ENCODE data around the gene TOM1L2. TPM values are rescaled to one million over a fixed set of nuclear protein-coding genes. Genes with fewer than 3 reads are reported as not detected.

Gene TOM1L2
- total RNA-seq, 8 experiments from 2014 or later: 21.0 to 61.1 (median 36.0) TPM

DNA sequence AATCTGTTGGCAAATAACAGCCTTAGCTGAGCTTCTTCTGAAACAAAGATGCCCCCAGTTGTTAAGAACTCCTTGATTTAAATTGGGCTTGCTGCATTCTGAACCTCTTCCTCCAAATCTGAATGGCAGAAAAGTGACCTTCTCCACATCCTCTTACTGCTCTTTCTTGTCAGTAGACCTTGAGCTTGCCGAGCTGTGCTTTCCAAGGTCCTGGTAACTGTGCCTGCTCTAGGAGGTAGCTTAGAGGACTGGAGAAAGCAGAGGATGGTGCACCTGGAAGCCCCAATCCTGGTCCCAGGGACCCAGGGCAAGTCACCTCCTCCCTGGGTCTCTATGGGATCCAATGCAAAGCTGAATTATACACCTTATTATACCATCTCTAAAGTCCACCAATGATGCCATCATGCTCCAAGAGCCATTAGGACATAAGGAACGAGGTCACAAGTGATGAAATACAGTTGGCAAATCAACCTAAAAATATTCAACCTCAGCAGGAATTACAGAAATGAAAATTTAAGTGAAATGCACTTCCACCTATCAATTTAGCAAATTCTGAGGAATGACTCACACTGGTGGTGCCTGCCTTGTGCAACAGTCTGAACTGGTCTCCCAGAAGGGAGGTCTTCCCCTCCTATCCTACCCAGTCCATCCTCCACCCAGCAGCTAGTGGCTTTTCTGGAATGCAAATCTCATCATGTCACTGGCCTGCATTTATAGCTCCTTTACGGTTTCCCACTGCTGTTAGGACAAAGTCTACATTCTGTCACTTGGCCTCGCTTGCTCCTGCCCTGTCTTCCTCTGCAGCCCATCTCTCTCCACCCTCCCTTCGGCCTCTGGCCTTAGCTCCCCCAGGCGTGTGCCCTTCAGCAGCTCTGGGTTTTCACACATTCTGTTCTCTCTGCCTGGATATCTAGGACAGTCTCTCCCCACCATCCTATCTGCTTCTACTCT lies 36.6 kb downstream of the TOM1L2 start:
- WGBS, 10 experiments: 0 to 82% (median 57%) methylated on average over 1 to 6 of the region's 6 CpGs; no CpG with 5 or more reads in 2 of the 10 experiments
- in situ Hi-C loops (cut with MboI; ENCODE audit: low pct_unique_long_range_greater_than_20kb in 2 of 9, low sequenced_read_pairs in 9 of 9, unreplicated experiment in 9 of 9): no loop called here
- peak in 7 of 8 experiments; percentile 7 to 92 (median 44) for ATAC-seq (replicated peaks in 6 of 8)
- no peak overlapping the region for H3K4me3 ChIP-seq
- peaks cover 56 to 79% of the 10 kb centered on the region in 2 donors for H3K4me1 ChIP-seq (replicated peaks in 1 of 2)
- peak overlapping the region; percentile 51 to 91 for H3K27ac ChIP-seq

DNA sequence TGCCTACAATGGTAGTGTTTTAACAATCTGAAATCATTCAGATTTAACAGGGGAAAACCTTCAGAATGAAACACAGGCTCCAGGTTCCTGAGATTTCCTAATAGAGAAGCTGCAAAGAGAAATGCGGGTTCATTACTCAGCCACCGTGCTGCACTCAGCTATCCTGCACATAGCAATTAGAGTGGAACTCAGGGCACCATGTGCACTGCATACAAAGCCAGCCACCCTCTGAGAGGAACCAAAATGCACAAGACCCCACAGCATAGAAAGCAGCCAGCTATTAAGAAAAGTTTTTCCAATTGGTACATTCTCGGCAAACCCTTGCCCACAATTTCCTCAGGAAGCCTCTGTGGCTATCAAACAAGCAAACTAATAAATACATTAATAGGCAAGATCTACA lies 37.4 kb downstream of the TOM1L2 start:
- in situ Hi-C loops (cut with MboI; ENCODE audit: low pct_unique_long_range_greater_than_20kb in 2 of 9, low sequenced_read_pairs in 9 of 9, unreplicated experiment in 9 of 9): no loop called here
- Histone ChIP-seq H3K27ac (peak overlapping the region; percentile 17 to 59), H3K4me3 (no peak overlapping the region), H3K4me1 (replicated peaks in 1 of 2) (peaks cover 51 to 76% of the 10 kb centered on the region in 2 donors)
- WGBS, 10 experiments: 70 to 100% (median 83%) methylated on average over 1 to 3 of the region's 3 CpGs; no CpG with 5 or more reads in 2 of the 10 experiments
- no peak for ATAC-seq (replicated peaks in 6 of 8)

DNA sequence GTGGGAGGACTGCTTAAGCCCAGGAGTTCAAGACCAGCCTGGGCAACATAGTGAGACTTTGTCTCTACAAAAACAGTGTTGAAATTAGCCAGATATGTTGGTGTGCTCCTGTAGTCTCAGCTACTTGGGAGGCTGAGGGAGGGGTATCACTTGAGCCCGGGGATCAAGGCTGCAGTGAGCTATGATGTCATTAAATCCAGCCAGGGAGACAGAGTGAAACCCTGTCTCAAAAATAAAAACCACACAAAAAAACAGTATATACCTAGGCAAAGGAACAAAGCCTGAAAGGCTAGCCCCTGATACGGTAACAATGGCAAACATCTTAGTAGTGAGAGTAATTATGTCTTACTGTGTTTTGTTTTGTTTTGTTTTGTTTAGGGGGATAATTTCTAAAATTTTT lies 38.0 kb downstream of the TOM1L2 start:
- Histone ChIP-seq H3K4me3 (no peak overlapping the region), H3K4me1 (replicated peaks in 1 of 2) (peaks cover 57 to 81% of the 10 kb centered on the region in 2 donors), H3K27ac (no peak overlapping the region)
- no peak for ATAC-seq (replicated peaks in 6 of 8)
- WGBS, 10 experiments: 56 to 100% (median 90%) methylated on average over 1 to 2 of the region's 2 CpGs; no CpG with 5 or more reads in 4 of the 10 experiments
- in situ Hi-C loops (cut with MboI; ENCODE audit: low pct_unique_long_range_greater_than_20kb in 2 of 9, low sequenced_read_pairs in 9 of 9, unreplicated experiment in 9 of 9): no loop called here

DNA sequence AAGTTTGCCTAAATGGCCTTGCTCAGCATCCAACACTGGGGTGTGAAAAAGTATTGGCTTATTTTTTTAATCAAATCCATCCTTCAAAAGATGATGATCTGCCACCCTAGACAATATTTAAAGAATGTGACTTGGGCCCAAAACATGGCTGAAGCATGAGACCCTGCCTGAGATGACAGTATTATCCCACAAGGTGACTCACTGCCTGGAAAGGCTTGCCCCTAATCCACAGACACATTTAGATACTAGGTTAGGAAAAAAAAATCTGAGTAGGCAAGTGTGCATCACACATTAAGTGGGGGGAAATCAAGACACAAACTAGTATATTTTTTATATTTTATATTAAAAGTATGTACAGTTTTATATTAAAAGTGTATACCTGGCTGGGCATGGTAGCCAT lies 38.4 kb downstream of the TOM1L2 start:
- peaks cover 57 to 81% of the 10 kb centered on the region in 2 donors for H3K4me1 ChIP-seq (replicated peaks in 1 of 2)

DNA sequence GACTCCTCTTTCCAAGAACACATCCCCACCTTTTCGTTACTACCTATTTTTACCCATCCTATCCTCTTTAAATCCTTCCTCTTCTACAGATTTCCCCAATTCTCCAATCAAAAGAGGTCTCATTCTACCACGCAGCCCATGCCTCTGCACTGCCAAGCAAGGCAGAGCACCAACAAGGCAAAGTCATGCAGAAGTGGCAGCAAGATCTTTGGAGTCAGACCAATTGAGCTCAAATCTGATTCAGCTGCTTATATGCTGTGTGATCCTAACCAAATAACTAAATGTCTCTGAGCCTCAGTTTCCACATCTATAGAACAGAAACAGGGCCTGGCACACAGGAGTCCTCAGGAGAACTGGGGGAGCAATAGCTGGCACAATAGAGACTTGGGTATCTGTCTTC lies 41.0 kb downstream of the TOM1L2 start:
- in situ Hi-C loops (cut with MboI; ENCODE audit: low pct_unique_long_range_greater_than_20kb in 2 of 9, low sequenced_read_pairs in 9 of 9, unreplicated experiment in 9 of 9): no loop called here
- H3K27ac ChIP-seq: no peak overlapping the region
- WGBS, 10 experiments: 74 to 100% (median 95%) methylated on average over 1 to 2 of the region's 2 CpGs
- no peak for ATAC-seq (replicated peaks in 6 of 8)
- H3K4me1 ChIP-seq (replicated peaks in 1 of 2): peaks cover 46 to 78% of the 10 kb centered on the region in 2 donors
- no peak overlapping the region for H3K4me3 ChIP-seq

More for the DNA sequence above, 38.4 kb downstream of the TOM1L2 start:
- no peak for ATAC-seq (replicated peaks in 6 of 8)
- H3K27ac ChIP-seq: no peak overlapping the region
- H3K4me3 ChIP-seq: no peak overlapping the region
- in situ Hi-C loops (cut with MboI; ENCODE audit: low pct_unique_long_range_greater_than_20kb in 2 of 9, low sequenced_read_pairs in 9 of 9, unreplicated experiment in 9 of 9): no loop called here

DNA sequence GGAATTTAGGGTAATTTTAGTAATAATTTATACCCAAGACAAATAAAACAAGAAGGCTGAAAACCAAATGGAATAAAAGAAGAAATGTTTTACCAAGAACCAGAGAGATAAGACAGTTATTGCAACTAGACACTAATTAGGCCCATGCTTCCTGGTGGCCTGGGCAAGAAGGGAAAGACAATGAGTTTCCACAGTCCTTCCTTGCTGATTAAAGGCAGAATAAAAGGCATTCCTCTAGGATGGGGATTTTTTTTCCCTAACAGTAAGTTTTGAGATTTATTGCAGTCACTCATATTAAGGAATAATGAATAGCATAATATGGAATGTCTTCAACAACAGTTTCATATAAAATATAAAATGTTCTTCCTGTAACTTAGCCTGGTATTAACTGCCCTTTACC lies 41.5 kb downstream of the TOM1L2 start:
- no peak overlapping the region for H3K4me3 ChIP-seq
- no peak overlapping the region for H3K27ac ChIP-seq
- H3K4me1 ChIP-seq (replicated peaks in 1 of 2): peaks cover 41 to 75% of the 10 kb centered on the region in 2 donors
- in situ Hi-C loops (cut with MboI; ENCODE audit: low pct_unique_long_range_greater_than_20kb in 2 of 9, low sequenced_read_pairs in 9 of 9, unreplicated experiment in 9 of 9): no loop called here
- no peak for ATAC-seq (replicated peaks in 6 of 8)

DNA sequence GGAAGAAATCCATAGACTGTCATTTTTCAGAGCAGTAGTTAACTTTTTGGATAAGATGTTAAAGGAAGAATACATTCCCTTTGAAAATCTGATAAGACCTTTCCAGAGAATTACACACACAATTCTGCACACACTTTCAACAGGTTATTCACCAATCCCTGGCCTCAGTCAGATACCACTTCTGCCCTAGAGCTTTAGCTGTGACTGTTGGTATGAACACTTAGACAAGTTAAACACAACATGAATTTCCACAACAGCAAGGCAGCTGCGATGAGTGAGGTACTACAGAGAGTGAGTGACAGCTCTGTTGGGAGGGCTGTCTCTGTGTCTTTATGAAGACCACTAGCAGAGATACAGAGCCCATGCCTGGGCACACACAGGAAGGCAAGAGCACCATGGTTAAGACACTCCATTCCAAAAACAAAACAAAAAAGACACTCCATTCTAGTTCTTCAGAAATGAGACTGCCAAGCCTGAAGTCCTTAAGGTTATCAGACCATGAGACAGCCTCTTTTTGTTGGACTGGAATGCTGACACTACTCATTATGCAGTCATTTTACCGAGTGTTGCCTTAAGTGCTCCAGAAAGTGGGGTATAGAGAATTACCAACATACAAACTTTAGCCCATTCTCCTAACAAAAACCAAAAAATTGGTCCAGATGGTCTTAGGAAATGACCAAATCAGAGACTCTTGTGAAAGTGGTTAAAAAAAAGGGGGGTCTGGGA lies 42.4 kb downstream of the TOM1L2 start:
- in situ Hi-C loops (cut with MboI; ENCODE audit: low pct_unique_long_range_greater_than_20kb in 2 of 9, low sequenced_read_pairs in 9 of 9, unreplicated experiment in 9 of 9): no loop called here
- 0 to 80% (median 55%) methylated on average over 1 to 2 of the region's 2 CpGs; no CpG with 5 or more reads in 4 of the 10 experiments for WGBS, 10 experiments
- ATAC-seq (replicated peaks in 6 of 8): peak in 1 of 8 experiments; percentile 12
- Histone ChIP-seq H3K4me3 (no peak overlapping the region), H3K27ac (peak overlapping the region; percentile 30 to 76), H3K4me1 (replicated peaks in 1 of 2) (peaks cover 33 to 66% of the 10 kb centered on the region in 2 donors)

DNA sequence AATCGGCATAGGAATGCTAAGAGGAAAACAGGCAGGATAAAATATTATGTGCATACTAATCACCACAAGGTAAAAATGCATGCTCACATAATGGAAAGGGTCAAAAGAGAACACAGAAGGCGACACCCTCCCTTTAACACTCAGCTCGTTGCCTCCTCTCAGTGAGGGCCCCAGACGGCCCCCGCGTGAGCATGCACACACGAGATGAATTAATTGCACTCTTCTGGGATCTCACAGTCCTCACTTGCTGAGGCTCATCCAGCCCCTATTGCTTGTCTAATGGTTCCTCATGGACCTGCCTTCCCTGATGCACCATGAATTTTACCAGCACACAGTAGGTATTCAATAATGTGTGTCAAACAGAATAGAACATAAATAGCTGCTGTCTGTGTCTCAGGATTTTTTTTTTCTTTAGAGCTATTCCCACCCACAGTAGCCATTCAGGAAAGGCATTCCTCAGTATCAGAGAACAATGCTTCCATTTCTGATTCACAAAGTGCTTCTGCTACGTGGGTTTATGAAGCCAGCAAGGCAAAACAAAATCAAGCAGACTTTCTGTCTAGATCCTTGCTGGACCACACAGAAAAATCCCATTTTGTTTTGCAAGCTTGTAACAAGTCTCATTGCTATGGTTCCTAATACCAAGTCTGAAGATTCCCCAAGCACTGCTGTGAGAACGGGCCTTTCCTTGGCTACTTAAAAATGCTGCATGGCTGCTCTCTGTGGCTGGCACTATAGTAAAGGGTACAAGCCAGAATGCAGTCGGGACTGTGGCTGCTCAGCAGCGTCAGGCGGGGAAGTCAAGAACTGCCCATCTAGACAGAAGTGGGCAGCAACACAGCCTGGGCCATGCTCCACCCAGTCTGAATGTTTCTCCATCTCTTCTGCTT lies 43.6 kb downstream of the TOM1L2 start:
- 0 to 51% (median 23%) methylated on average over 2 to 11 of the region's 12 CpGs for WGBS, 10 experiments
- in situ Hi-C loops (cut with MboI; ENCODE audit: low pct_unique_long_range_greater_than_20kb in 2 of 9, low sequenced_read_pairs in 9 of 9, unreplicated experiment in 9 of 9): no loop called here
- Histone ChIP-seq H3K27ac (peak overlapping the region; percentile 7 to 76), H3K4me3 (no peak overlapping the region), H3K4me1 (replicated peaks in 1 of 2) (peaks cover 24 to 55% of the 10 kb centered on the region in 2 donors)
- ATAC-seq (replicated peaks in 6 of 8): peak; percentile 79 to 97 (median 96)

DNA sequence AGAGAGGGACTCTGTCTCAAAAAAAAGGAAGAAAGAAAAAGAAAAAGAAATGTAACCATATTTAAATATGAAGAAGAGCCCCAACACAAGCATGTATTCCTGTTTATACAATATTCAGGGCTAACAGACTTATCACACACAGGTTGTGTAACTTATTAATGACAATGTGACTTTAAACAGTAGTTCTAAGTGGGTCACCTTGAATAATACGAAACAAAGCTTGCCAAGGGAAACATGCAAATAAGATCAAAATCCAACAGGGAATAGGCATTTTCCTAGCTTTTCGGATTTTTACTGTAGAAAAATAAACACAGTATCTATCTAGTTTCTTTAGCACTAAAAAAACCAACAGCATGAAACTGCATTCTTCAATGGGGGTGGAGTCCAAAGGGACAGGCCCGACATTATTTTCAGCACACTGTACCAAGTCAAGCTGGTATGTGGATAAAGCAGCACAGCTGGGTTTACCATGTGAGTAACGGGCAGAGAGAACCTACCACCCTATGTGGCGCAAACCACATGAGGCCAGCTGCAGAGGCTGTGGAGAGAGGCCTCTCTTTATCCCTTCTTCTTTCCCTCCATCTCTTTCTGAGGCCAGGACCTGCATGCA lies 45.3 kb downstream of the TOM1L2 start:
- Histone ChIP-seq H3K4me1 (replicated peaks in 1 of 2) (peaks cover 37 to 59% of the 10 kb centered on the region in 2 donors), H3K27ac (peak overlapping the region in 1 of 2 donors; percentile 12), H3K4me3 (no peak overlapping the region)
- in situ Hi-C loops (cut with MboI; ENCODE audit: low pct_unique_long_range_greater_than_20kb in 2 of 9, low sequenced_read_pairs in 9 of 9, unreplicated experiment in 9 of 9): no loop called here
- ATAC-seq (replicated peaks in 6 of 8): no peak
- WGBS, 10 experiments: 52 to 100% (median 79%) methylated on average over 1 to 5 of the region's 5 CpGs; no CpG with 5 or more reads in 1 of the 10 experiments

DNA sequence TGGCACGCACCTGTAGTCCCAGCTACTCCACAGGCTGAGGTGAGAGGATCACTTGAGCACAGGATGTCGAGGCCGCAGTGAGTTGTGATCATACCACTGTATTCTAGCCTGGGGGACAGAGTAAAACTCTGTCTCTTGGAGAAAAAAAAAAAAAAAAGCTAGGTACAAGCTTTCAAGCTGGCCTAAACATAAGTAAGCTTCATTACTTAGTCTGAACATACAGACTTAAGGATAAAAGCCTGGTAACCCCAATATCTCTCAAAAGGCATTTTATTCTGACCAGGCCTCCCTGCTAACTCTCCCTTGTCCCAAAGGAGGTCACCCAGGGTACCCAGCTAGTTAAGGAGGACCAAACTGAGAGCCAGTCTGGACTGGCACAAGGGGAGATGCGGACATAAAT lies 46.2 kb downstream of the TOM1L2 start:
- H3K4me1 ChIP-seq (replicated peaks in 1 of 2): peaks cover 46 to 64% of the 10 kb centered on the region in 2 donors
- H3K4me3 ChIP-seq: no peak overlapping the region
- no peak overlapping the region for H3K27ac ChIP-seq
- in situ Hi-C loops (cut with MboI; ENCODE audit: low pct_unique_long_range_greater_than_20kb in 2 of 9, low sequenced_read_pairs in 9 of 9, unreplicated experiment in 9 of 9): no loop called here
- no peak for ATAC-seq (replicated peaks in 6 of 8)
- WGBS, 10 experiments: 69 to 100% (median 100%) methylated on average over 1 to 3 of the region's 4 CpGs; no CpG with 5 or more reads in 2 of the 10 experiments

DNA sequence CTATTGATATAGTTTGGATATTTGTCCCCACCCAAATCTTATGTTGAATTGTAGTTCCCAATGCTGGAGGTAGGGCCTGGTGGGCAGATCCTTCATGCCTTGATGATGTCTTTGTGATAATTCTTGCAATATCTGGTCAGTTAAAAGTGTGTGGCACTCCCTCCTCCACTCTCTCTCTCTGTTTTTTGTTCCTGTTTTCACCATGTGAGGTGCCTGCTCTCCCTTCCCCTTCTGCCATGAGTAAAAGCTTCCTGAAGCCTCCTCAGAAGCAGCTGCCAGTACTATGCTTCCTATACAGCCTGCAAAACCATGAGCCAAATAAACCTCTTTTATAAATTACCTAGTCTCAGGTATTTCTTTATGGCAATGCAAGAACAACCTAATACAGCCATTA lies 47.3 kb downstream of the TOM1L2 start:
- in situ Hi-C loops (cut with MboI; ENCODE audit: low pct_unique_long_range_greater_than_20kb in 2 of 9, low sequenced_read_pairs in 9 of 9, unreplicated experiment in 9 of 9): no loop called here
- no peak overlapping the region for H3K4me3 ChIP-seq
- H3K4me1 ChIP-seq (replicated peaks in 1 of 2): peaks cover 50 to 66% of the 10 kb centered on the region in 2 donors
- H3K27ac ChIP-seq: no peak overlapping the region
- ATAC-seq (replicated peaks in 6 of 8): no peak

DNA sequence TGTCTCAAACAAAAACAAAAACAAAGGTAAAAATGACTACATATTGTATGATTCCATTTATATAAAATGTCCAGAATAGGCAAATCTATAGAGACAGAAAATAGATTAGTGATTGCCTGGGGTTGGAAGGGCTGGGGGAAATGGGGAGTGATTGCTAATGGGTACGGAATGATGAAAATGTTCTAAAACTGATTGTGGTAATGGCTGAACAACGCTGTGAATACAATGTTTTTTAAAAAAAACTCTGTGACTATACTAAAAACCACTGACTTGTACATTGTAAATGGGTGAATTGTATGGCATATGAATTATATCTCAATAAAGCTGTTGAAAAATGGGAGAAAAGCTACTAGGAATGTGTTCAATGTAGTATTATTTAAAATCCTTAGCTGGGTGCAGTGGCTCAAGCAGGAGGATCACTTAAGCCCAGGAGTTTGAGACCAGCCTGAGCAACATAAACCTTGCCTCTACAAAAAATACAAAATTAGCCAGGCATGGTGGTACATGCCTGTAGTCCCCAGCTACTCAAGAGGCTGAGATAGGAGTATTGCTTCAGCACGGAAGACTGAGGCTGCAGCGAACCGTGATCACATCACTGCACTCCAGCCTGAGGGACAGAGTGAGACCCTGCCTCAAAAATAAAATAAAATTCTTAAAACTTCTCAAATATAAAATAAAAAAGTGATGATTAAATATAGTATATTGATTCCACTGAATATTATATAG lies 47.9 kb downstream of the TOM1L2 start:
- in situ Hi-C loops (cut with MboI; ENCODE audit: low pct_unique_long_range_greater_than_20kb in 2 of 9, low sequenced_read_pairs in 9 of 9, unreplicated experiment in 9 of 9): no loop called here
- ATAC-seq (replicated peaks in 6 of 8): no peak
- H3K4me3 ChIP-seq: no peak overlapping the region
- peaks cover 47 to 61% of the 10 kb centered on the region in 2 donors for H3K4me1 ChIP-seq (replicated peaks in 1 of 2)
- WGBS, 10 experiments: 9 to 100% (median 90%) methylated on average over 1 to 5 of the region's 5 CpGs; no CpG with 5 or more reads in 2 of the 10 experiments
- H3K27ac ChIP-seq: no peak overlapping the region

All from motor neuron (in vitro differentiated cells).